Measurements from ENCODE around the gene IKBKE. TPM values are rescaled to one million over a fixed set of nuclear protein-coding genes. Genes with fewer than 3 reads are reported as not detected.

Gene IKBKE
- total and polyA plus RNA-seq, 2 of the 8 experiments (the other 6 are each of a cell fraction or from before 2014, with no cell fraction given): 8.6 to 12.0 TPM

DNA sequence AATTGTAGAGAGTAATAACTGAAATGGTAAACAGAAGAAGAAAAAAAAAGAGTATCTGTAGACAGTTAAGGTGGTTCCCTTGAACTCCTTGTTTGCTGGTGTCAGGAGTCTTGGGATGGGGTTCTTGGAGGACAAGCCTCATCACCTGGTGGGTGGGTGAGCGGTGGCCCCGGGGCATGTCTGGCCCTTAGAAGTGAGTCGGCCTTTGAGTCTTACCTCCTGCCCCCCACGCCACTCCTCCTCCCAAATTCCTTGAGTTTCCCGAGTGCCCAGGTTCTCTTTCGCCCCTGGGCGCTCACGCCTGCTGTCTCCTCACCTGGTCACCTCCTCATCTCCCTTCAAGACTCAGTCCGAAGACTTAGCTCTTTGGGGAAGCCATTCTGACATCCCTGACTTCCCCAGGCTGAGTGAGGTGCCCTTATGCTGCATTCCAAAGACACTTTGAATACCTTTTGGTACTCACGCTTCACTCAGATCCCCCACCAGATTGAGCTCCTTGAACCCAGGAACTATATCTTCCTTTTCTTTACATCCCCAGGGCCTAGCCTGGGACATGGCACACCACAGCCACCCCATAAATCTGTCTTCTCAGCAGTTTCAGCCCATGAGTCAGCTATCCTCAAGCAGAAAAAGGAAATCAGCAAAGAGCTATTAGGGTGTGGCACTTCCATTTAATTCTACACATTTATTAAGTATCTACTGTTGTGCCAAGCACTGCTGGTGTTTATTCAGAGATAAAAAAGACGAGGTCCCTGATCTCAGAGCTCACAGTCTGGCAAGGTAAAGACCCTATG, 13.5 kb upstream of the IKBKE start (continued):
- TF ChIP-seq SRF (IDR thresholded peaks at IDR 0.05; ENCODE audit: low read depth, low read length) (no peak), BCL11A (IDR thresholded peaks at IDR 0.05; ENCODE audit: low read depth in 2 of 2, low read length in 2 of 2) (no peak), ZNF274 (IDR thresholded peaks at IDR 0.05; ENCODE audit: borderline replicate concordance, extremely low read depth, low read length) (no peak), SIX5 (IDR thresholded peaks at IDR 0.05; ENCODE audit: low read depth, low read length) (no peak), RAD21 (IDR thresholded peaks at IDR 0.05 in 1 of 2, conservative IDR thresholded peaks at IDR 0.05 in 1 of 2; ENCODE audit: low read depth in 2 of 2, low read length in 2 of 2) (no peak), JUND (IDR thresholded peaks at IDR 0.05; ENCODE audit: low read length) (no peak), RFX5 (IDR thresholded peaks at IDR 0.05; ENCODE audit: borderline replicate concordance, low read depth, low read length) (no peak), SP2 (IDR thresholded peaks at IDR 0.05; ENCODE audit: low read length) (no peak), CHD1 (IDR thresholded peaks at IDR 0.05; ENCODE audit: low read depth, low read length) (no peak)

Measured in H1 (cell line).